PC-3 (cell line): ENCODE data around the gene FOSB. TPM values are rescaled to one million over a fixed set of nuclear protein-coding genes. Genes with fewer than 3 reads are reported as not detected.

Experiments
- ATAC-seq: fragments of 200-7000 bp; cut with Tn5 transposase; 2 replicates; pipeline ENCODE4 v1.9.1; 2020; ENCODE audit warnings: mild to moderate bottlenecking, moderate library complexity
- BruUV-seq: library from RNA; stranded (reverse); fragments of 400-500 nt; replicated peaks from 2 replicates; lab custom pipeline; 2021; lab: Mats Ljungman, UMichigan
- CTCF ChIA-PET: fragments of 300-600 bp; sonication (Branson Sonifier 250); formaldehyde crosslinking; loops from one replicate; lab custom pipeline; 2022; ENCODE audit warnings: antibody characterized with exemption; lab: Charles Lee
- POLR2A ChIA-PET: fragments of 300-600 bp; sonication (Branson Sonifier 250); formaldehyde crosslinking; loops from one replicate; lab custom pipeline; 2022; ENCODE audit warnings: antibody characterized with exemption; ENCODE audit not compliant: unreplicated experiment; lab: Charles Lee
- DNase-seq: peaks from one replicate; pipeline ENCODE4 v3.0.0-alpha.2; 2015
- H2AFZ ChIP-seq: fragments of 300-600 bp; sonication (generic); 2 replicates; pipeline ENCODE4 v1.6.0; 2016; ENCODE audit warnings: antibody characterized with exemption, low read length
- H3F3A ChIP-seq: fragments of 300-600 bp; sonication (generic); one replicate; pipeline ENCODE4 v1.6.0; 2017; ENCODE audit warnings: antibody characterized with exemption, low read length, control low read depth, mild to moderate bottlenecking; ENCODE audit not compliant: unreplicated experiment
- H3K27ac ChIP-seq: fragments of 300-600 bp; sonication (generic); 2 replicates; pipeline ENCODE4 v1.5.1; 2016; ENCODE audit warnings: mild to moderate bottlenecking, low read length
- H3K27me3 ChIP-seq: fragments of 300-600 bp; sonication (generic); 2 replicates; pipeline ENCODE4 v1.6.1; 2016; ENCODE audit warnings: low read length, mixed read lengths
- H3K36me3 ChIP-seq: fragments of 300-600 bp; sonication (generic); 2 replicates; pipeline ENCODE4 v1.6.1; 2016; ENCODE audit warnings: low read depth, mixed run types, low read length, mixed read lengths
- H3K4me1 ChIP-seq: fragments of 300-600 bp; sonication (generic); 2 replicates; pipeline ENCODE4 v1.5.1; 2016; ENCODE audit warnings: low read length; ENCODE audit not compliant: insufficient read depth
- H3K4me2 ChIP-seq: fragments of 300-600 bp; sonication (generic); 2 replicates; pipeline ENCODE4 v1.6.0; 2016; ENCODE audit warnings: low read length
- H3K4me3 ChIP-seq: fragments of 300-600 bp; sonication (generic); 2 replicates; pipeline ENCODE4 v1.5.1; 2016; ENCODE audit warnings: mild to moderate bottlenecking, low read length, mixed read lengths
- H3K79me2 ChIP-seq: fragments of 300-600 bp; sonication (generic); 2 replicates; pipeline ENCODE4 v1.6.1; 2017; ENCODE audit warnings: low read length, mixed read lengths
- H3K9ac ChIP-seq: fragments of 300-600 bp; sonication (generic); 2 replicates; pipeline ENCODE4 v1.6.0; 2016; ENCODE audit warnings: mild to moderate bottlenecking, low read length
- H3K9me2 ChIP-seq: fragments of 300-600 bp; sonication (generic); replicated peaks from 2 replicates; pipeline ENCODE4 v1.6.1; 2016; ENCODE audit warnings: mixed run types, low read length, mixed read lengths
- H3K9me3 ChIP-seq: fragments of 300-600 bp; sonication (generic); 2 replicates; pipeline ENCODE4 v1.6.1; 2016; ENCODE audit warnings: low read length, mixed read lengths
- H4K20me1 ChIP-seq: fragments of 300-600 bp; sonication (generic); 2 replicates; pipeline ENCODE4 v1.6.1; 2016; ENCODE audit warnings: low read length, mixed read lengths
- EZH2 ChIP-seq: fragments of 300-600 bp; sonication (generic); IDR thresholded peaks from one replicate; pipeline ENCODE4 v1.6.1; 2017; ENCODE audit warnings: antibody characterized with exemption, mild to moderate bottlenecking, low read length; ENCODE audit not compliant: unreplicated experiment
- EZH2phosphoT487 ChIP-seq: fragments of 300-600 bp; sonication (generic); IDR thresholded peaks from 2 replicates; pipeline ENCODE4 v1.6.1; 2018; ENCODE audit warnings: mild to moderate bottlenecking, antibody characterized with exemption, low read length, borderline replicate concordance
- intact Hi-C: fragments of 100-400 bp; cut with micrococcal nuclease; formaldehyde crosslinking; loops from 2 replicates; pipeline ENCODE4 v1.9.0; 2023
- total RNA-seq: library from RNA; depleted of rRNA; stranded (reverse); fragments of >200 nt; gene quantifications from 2 replicates; pipeline ENCODE4 v1.2.3, GENCODE V29; 2014
- TF ChIP-seq, protein P1 (sequence below): fragments of 300-600 bp; sonication (generic); conservative IDR thresholded peaks from 2 replicates; pipeline ENCODE4 v1.5.1; 2017; ENCODE audit warnings: antibody characterized with exemption, low read depth, mild to moderate bottlenecking, low read length

Gene FOSB
- total RNA-seq, 1 experiment from 2014 or later = 35.8 TPM

DNA sequence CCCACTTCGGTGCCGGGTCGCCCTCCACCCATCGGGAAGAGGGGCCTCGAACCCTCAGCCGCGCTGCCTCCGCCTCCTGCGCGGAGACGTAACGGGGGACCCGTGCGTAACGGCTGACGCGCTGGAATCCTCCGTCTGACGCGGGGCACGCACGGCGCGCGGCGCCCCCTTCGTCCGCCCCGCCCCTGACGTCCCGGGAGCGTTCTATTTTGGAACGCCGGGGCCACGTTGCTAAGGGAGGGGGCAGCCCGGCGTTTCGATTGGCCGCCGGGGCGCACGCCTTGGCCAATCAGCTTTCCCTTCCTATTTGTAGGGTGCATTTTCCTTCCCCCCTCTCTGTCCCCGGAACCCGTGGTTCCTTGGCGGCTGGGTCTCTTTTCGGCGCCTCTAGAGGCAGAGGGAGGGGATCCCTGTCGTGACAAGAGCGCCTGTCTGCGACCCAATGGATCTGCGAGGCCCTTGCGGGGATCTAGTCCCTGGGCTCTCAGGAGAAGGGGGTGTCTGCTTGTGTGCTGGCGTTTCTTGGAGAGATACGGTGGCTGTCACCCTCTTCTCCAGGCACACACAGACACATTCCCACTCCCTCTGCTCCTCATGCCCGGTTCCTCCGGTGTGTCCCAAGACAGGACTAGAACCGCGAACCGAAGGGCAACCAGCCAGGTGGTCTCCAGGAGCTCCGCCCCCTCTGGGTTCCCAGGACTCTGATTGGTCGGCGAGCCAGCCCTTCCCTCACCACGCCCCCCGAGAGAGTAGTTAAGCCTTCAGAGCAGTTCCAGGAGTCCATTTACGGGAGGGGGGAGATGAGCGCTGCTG is 1.5 kb downstream of the FOSB start:
- peak overlapping the region; percentile 79 for H3K4me3 ChIP-seq
- no TSS peak for BruUV-seq
- peak overlapping the region; percentile 62 for H3K27ac ChIP-seq
- CTCF ChIA-PET = interaction anchor here (1.9 kb wide), 1 partner anchor 9 kb away, joined by 9 read pairs; no protein-coding TSS in a partner anchor
- DNase-seq (peak; percentile 91), ATAC-seq (peak; percentile 63)
- H3F3A ChIP-seq = no peaks in the 10 kb centered on the region
- no peaks in the 10 kb centered on the region for H3K9me3 ChIP-seq
- H3K79me2 ChIP-seq = peaks cover 16% of the 10 kb centered on the region
- no peaks in the 10 kb centered on the region for H3K36me3 ChIP-seq
- intact Hi-C loops = no loop called here
- H2AFZ ChIP-seq = no peak overlapping the region
- peaks cover 11% of the 10 kb centered on the region for H3K4me1 ChIP-seq
- H3K9me2 ChIP-seq = no peaks in the 10 kb centered on the region
- H3K27me3 ChIP-seq = no peaks in the 10 kb centered on the region
- peaks cover 33% of the 10 kb centered on the region for H4K20me1 ChIP-seq
- peak overlapping the region; percentile 97 for H3K4me2 ChIP-seq
- TF ChIP-seq EZH2phosphoT487 = no peak
- TF ChIP-seq, protein P1, sequence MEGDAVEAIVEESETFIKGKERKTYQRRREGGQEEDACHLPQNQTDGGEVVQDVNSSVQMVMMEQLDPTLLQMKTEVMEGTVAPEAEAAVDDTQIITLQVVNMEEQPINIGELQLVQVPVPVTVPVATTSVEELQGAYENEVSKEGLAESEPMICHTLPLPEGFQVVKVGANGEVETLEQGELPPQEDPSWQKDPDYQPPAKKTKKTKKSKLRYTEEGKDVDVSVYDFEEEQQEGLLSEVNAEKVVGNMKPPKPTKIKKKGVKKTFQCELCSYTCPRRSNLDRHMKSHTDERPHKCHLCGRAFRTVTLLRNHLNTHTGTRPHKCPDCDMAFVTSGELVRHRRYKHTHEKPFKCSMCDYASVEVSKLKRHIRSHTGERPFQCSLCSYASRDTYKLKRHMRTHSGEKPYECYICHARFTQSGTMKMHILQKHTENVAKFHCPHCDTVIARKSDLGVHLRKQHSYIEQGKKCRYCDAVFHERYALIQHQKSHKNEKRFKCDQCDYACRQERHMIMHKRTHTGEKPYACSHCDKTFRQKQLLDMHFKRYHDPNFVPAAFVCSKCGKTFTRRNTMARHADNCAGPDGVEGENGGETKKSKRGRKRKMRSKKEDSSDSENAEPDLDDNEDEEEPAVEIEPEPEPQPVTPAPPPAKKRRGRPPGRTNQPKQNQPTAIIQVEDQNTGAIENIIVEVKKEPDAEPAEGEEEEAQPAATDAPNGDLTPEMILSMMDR = no peak
- no peak for TF ChIP-seq EZH2
- H3K9ac ChIP-seq = peak overlapping the region; percentile 89
- POLR2A ChIA-PET = interaction anchor here (0.6 to 0.9 kb wide), 4 partner anchors 14 to 433 kb away, joined by 3 to 4 read pairs (median 4); partner anchors contain the start of gene MYPOP

- Histone ChIP-seq H2AFZ (no peak overlapping the region), H3K9me3 (no peaks in the 10 kb centered on the region), H3K27ac (peak overlapping the region; percentile 46), H3F3A (no peaks in the 10 kb centered on the region), H3K36me3 (no peaks in the 10 kb centered on the region), H3K27me3 (no peaks in the 10 kb centered on the region), H3K9me2 (no peaks in the 10 kb centered on the region), H4K20me1 (peaks cover 33% of the 10 kb centered on the region), H3K9ac (peak overlapping the region; percentile 89; the same call in 1 of the 2 replicates), H3K4me2 (peak overlapping the region; percentile 97), H3K4me1 (peaks cover 11% of the 10 kb centered on the region), H3K4me3 (peak overlapping the region; percentile 79), H3K79me2 (peaks cover 16% of the 10 kb centered on the region)
- CTCF ChIA-PET = interaction anchor here (1.9 kb wide), 1 partner anchor 9 kb away, joined by 9 read pairs; no protein-coding TSS in a partner anchor
- intact Hi-C loops = no loop called here
- POLR2A ChIA-PET = no interaction called here
- TF ChIP-seq EZH2phosphoT487 = no peak
- TF ChIP-seq EZH2 = no peak
- TF ChIP-seq, protein P1 = no peak
- no TSS peak for BruUV-seq
- DNase-seq (peak; percentile 84), ATAC-seq (peak; percentile 41)
Observed at GRCh38 chr19:45469945-45470761, 2.4 kb downstream of the FOSB start.
